Measurements from ENCODE around the gene PRR5L. TPM values are rescaled to one million over a fixed set of nuclear protein-coding genes. Genes with fewer than 3 reads are reported as not detected.

The PRR5L gene
- total RNA-seq, 2 experiments from 2014 or later = 7.0 to 8.1 TPM

DNA sequence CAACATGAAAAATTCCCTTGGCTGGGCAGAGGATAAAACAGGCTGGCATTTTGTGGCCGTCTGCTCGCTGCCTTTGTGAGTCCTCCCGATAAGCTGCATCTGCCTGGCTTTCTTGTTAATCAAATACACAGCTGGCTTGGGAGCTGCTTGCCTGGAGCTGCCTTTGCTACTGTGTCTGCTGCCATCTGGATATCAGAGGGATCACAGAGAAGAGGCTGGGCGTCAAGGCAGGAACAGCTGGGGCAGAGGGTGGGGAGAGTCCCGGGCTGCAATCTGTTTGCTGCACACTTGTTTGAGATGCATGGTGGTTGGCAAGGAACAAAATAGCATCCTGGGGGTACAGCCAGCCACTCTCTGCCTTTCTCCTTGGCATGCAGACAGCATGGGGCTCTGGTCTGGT is 42.9 kb upstream of the PRR5L start:
- Mint-ChIP-seq H3K27ac (no peak overlapping the region), H3K27me3 (peaks cover 20% of the 10 kb centered on the region), H3K4me3 (no peak overlapping the region), H3K9me3 (peaks cover 3% of the 10 kb centered on the region), H3K36me3 (ENCODE audit: low read depth) (no peaks in the 10 kb centered on the region), H3K4me1 (ENCODE audit: low read depth) (peaks cover 2% of the 10 kb centered on the region)
- POLR2A ChIA-PET = no interaction called here
- ATAC-seq (no peak), DNase-seq (no peak)
- CTCF ChIA-PET = interaction anchor here (6.8 kb wide), 1 partner anchor 13 kb away, joined by 34 read pairs; no protein-coding TSS in a partner anchor
- TF ChIP-seq, protein P1, sequence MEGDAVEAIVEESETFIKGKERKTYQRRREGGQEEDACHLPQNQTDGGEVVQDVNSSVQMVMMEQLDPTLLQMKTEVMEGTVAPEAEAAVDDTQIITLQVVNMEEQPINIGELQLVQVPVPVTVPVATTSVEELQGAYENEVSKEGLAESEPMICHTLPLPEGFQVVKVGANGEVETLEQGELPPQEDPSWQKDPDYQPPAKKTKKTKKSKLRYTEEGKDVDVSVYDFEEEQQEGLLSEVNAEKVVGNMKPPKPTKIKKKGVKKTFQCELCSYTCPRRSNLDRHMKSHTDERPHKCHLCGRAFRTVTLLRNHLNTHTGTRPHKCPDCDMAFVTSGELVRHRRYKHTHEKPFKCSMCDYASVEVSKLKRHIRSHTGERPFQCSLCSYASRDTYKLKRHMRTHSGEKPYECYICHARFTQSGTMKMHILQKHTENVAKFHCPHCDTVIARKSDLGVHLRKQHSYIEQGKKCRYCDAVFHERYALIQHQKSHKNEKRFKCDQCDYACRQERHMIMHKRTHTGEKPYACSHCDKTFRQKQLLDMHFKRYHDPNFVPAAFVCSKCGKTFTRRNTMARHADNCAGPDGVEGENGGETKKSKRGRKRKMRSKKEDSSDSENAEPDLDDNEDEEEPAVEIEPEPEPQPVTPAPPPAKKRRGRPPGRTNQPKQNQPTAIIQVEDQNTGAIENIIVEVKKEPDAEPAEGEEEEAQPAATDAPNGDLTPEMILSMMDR (IDR thresholded peaks at IDR 0.05) = no peak
- intact Hi-C loops (cut with micrococcal nuclease) = no loop called here

DNA sequence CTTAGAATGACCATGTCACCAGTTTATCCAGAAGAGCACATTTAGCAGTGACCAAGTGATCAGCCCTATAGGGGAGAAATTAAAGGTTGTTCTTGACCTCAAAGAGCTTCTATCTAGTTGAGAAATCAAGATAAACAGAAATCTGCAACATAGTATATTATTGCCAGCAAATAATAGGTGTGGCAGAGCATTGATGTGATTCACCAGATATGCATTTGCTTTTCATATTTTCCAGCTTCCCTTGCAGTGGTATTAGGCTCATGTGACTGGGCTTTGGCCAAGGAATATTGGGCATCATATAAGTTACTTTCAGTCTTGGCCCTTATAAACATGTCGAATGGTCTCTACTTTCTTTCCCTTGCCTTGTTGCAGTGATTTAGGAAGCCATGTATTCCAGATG is 41.4 kb upstream of the PRR5L start:
- peaks cover 19% of the 10 kb centered on the region for H3K27me3 Mint-ChIP-seq
- intact Hi-C loops (cut with micrococcal nuclease) = no loop called here
- no peak for DNase-seq

DNA sequence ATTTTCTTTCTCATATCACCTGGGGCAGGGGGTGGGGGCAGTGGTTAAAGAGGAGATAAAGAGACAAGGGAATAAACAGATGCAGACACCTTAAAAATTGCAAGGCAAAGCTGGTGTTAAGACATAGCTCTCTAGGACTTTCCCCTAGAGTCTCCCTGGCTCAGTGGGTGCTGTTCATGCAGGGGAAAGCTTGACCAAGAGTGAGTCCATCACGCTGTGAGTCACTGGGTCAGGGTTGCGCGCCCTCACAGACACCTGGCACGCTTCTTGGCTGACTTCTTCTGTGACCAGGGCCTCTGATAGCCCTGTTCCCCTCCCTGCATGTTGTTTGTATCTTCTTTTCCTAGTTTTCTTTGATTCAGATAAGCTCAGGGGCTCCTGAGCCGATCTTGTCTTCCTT is 38.7 kb upstream of the PRR5L start:
- POLR2A ChIA-PET = interaction anchor here (1.1 kb wide), 1 partner anchor 17 kb away, joined by 3 read pairs; no protein-coding TSS in a partner anchor
- Mint-ChIP-seq H3K9me3 (no peaks in the 10 kb centered on the region), H3K27me3 (peaks cover 15% of the 10 kb centered on the region), H3K4me1 (ENCODE audit: low read depth) (no peaks in the 10 kb centered on the region), H3K27ac (no peak overlapping the region), H3K36me3 (ENCODE audit: low read depth) (no peaks in the 10 kb centered on the region), H3K4me3 (no peak overlapping the region)
- intact Hi-C loops (cut with micrococcal nuclease) = no loop called here
- DNase-seq = no peak
- TF ChIP-seq, protein P1 (IDR thresholded peaks at IDR 0.05) = no peak
- ATAC-seq = no peak
- CTCF ChIA-PET = interaction anchor here (1.0 to 2.5 kb wide), 6 partner anchors 9 to 769 kb away, joined by 3 to 15 read pairs (median 5); no protein-coding TSS in a partner anchor

More for the DNA sequence above, 41.4 kb upstream of the PRR5L start:
- H3K36me3 Mint-ChIP-seq (ENCODE audit: low read depth) = no peaks in the 10 kb centered on the region
- no peak overlapping the region for H3K27ac Mint-ChIP-seq
- peaks cover 3% of the 10 kb centered on the region for H3K9me3 Mint-ChIP-seq
- ATAC-seq = no peak
- H3K4me1 Mint-ChIP-seq (ENCODE audit: low read depth) = no peaks in the 10 kb centered on the region
- TF ChIP-seq, protein P1 (IDR thresholded peaks at IDR 0.05) = no peak
- no peak overlapping the region for H3K4me3 Mint-ChIP-seq
- ChIA-PET POLR2A (no interaction called here), CTCF (interaction anchor here (0.9 kb wide), 1 partner anchor 12 kb away, joined by 4 read pairs; no protein-coding TSS in a partner anchor)

- peak; percentile 41 for DNase-seq
- ATAC-seq = peak; percentile 66
- Mint-ChIP-seq H3K9me3 (no peaks in the 10 kb centered on the region), H3K4me3 (no peak overlapping the region), H3K4me1 (ENCODE audit: low read depth) (no peaks in the 10 kb centered on the region), H3K27ac (no peak overlapping the region), H3K27me3 (peaks cover 16% of the 10 kb centered on the region), H3K36me3 (ENCODE audit: low read depth) (no peaks in the 10 kb centered on the region)
- TF ChIP-seq, protein P1 (IDR thresholded peaks at IDR 0.05) = peak; percentile 19
- POLR2A ChIA-PET = no interaction called here
- CTCF ChIA-PET = interaction anchor here (0.6 to 2.5 kb wide), 15 partner anchors 10 to 1329 kb away, joined by 3 to 15 read pairs (median 3); no protein-coding TSS in a partner anchor
- intact Hi-C loops (cut with micrococcal nuclease) = no loop called here
These were observed 37.2 kb upstream of the PRR5L start for GRCh38 chr11:36258730-36259360.

- peaks cover 17% of the 10 kb centered on the region for H3K27me3 Mint-ChIP-seq
- no peak for DNase-seq
- intact Hi-C loops (cut with micrococcal nuclease) = loop anchor here (5.0 kb wide), 1 partner anchor 219 kb away; no protein-coding TSS in a partner anchor
- no peak overlapping the region for H3K27ac Mint-ChIP-seq
- H3K9me3 Mint-ChIP-seq = no peaks in the 10 kb centered on the region
- no peak overlapping the region for H3K4me3 Mint-ChIP-seq
- no peak for ATAC-seq
- no peaks in the 10 kb centered on the region for H3K4me1 Mint-ChIP-seq (ENCODE audit: low read depth)
- ChIA-PET CTCF (interaction anchor here (0.7 kb wide), 1 partner anchor 645 kb away, joined by 3 read pairs; no protein-coding TSS in a partner anchor), POLR2A (interaction anchor here (1.1 kb wide), 1 partner anchor 12 kb away, joined by 3 read pairs; no protein-coding TSS in a partner anchor)
- no peaks in the 10 kb centered on the region for H3K36me3 Mint-ChIP-seq (ENCODE audit: low read depth)
- TF ChIP-seq, protein P1 (IDR thresholded peaks at IDR 0.05) = no peak
These were observed 35.0 kb upstream of the PRR5L start for GRCh38 chr11:36261094-36261493.

Data from activated CD8-positive, alpha-beta T cell treated with anti-CD3 and anti-CD28 coated beads for 36 hours (primary cell).